Nephron (organoid): ENCODE results near the gene MUC12.

Experiments
- H3K27ac Mint-ChIP-seq, 3 experiments: 2 replicates each; pipeline ENCODE4 v1.8.0; 2020; ENCODE audit warnings: mixed read lengths in 3 of 3, mild to moderate bottlenecking in 2 of 3, moderate library complexity in 1 of 3
- H3K27me3 Mint-ChIP-seq: 2 replicates; pipeline ENCODE4 v1.8.0; 2021; ENCODE audit warnings: low read depth, mild to moderate bottlenecking, moderate library complexity, mixed read lengths
- H3K36me3 Mint-ChIP-seq: 2 replicates; pipeline ENCODE4 v1.8.0; 2020; ENCODE audit warnings: low read depth, mixed read lengths
- H3K4me1 Mint-ChIP-seq: 2 replicates; pipeline ENCODE4 v1.8.0; 2020; ENCODE audit warnings: mixed read lengths
- H3K4me3 Mint-ChIP-seq, 3 experiments: 2 replicates each; pipeline ENCODE4 v1.8.0; 2020; ENCODE audit warnings: mild to moderate bottlenecking in 3 of 3, mixed read lengths in 3 of 3, moderate library complexity in 2 of 3
- H3K9me3 Mint-ChIP-seq: 2 replicates; pipeline ENCODE4 v1.8.0; 2020; ENCODE audit warnings: mixed read lengths
- CTCF ChIP-seq, 3 experiments: fragments of 200-600 bp; sonication (generic); IDR thresholded peaks; one replicate each; pipeline ENCODE4 v1.5.0; 2021; ENCODE audit warnings: antibody characterized with exemption in 3 of 3; ENCODE audit not compliant: unreplicated experiment in 3 of 3

MUC12 gene

GRCh38 chr7:100949227-100949932 lies 20.0 kb upstream of the MUC12 start, which contains the start of gene MUC3A:
Gene MUC3A (plus strand): TSS chr7:100949534. CDS start chr7:100949625, 91 bp downstream.
- Mint-ChIP-seq H3K27me3 (peaks cover 9% of the 10 kb centered on the region), H3K36me3 (no peaks in the 10 kb centered on the region), H3K27ac (no peak within 1 kb of the TSS), H3K4me1 (no peaks in the 10 kb centered on the region), H3K9me3 (no peaks in the 10 kb centered on the region), H3K4me3 (no peak within 1 kb of the TSS)
- TF ChIP-seq CTCF (IDR thresholded peaks at IDR 0.05; ENCODE audit: unreplicated experiment in 3 of 3), result no peak

- no peak overlapping the region for H3K4me3 Mint-ChIP-seq
- TF ChIP-seq CTCF (IDR thresholded peaks at IDR 0.05; ENCODE audit: unreplicated experiment in 3 of 3), result no peak
- no peaks in the 10 kb centered on the region for H3K4me1 Mint-ChIP-seq
- H3K36me3 Mint-ChIP-seq, result no peaks in the 10 kb centered on the region
- peaks cover 9% of the 10 kb centered on the region for H3K27me3 Mint-ChIP-seq
- H3K9me3 Mint-ChIP-seq, result no peaks in the 10 kb centered on the region
- H3K27ac Mint-ChIP-seq, result no peak overlapping the region
Observed at GRCh38 chr7:100949933-100950443, 19.4 kb upstream of the MUC12 start.

DNA sequence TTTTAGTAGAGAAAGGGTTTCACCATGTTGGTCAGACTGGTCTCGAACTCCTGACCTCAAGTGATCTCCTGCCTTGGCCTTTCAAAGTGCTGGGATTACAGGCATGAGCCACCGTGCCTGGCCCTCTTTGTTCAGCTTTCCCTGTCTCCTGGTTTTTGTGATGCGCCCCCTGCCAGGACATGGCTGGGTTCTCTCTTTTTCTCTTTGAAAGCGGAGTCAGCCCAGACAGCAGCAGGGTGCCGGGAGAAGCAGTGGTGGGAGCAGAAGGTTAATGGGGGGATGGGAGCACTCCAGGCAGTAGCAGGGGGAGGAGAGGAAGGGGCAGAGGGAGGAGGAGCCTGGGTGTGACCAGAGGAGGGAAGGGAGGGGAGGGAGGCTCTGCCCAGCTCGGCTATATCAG lies 18.2 kb upstream of the MUC12 start:
- H3K27me3 Mint-ChIP-seq, result peaks cover 9% of the 10 kb centered on the region
- H3K4me3 Mint-ChIP-seq, result no peak overlapping the region
- no peaks in the 10 kb centered on the region for H3K36me3 Mint-ChIP-seq
- H3K4me1 Mint-ChIP-seq, result no peaks in the 10 kb centered on the region
- H3K9me3 Mint-ChIP-seq, result no peaks in the 10 kb centered on the region
- no peak for TF ChIP-seq CTCF (IDR thresholded peaks at IDR 0.05; ENCODE audit: unreplicated experiment in 3 of 3)
- H3K27ac Mint-ChIP-seq, result no peak overlapping the region

DNA sequence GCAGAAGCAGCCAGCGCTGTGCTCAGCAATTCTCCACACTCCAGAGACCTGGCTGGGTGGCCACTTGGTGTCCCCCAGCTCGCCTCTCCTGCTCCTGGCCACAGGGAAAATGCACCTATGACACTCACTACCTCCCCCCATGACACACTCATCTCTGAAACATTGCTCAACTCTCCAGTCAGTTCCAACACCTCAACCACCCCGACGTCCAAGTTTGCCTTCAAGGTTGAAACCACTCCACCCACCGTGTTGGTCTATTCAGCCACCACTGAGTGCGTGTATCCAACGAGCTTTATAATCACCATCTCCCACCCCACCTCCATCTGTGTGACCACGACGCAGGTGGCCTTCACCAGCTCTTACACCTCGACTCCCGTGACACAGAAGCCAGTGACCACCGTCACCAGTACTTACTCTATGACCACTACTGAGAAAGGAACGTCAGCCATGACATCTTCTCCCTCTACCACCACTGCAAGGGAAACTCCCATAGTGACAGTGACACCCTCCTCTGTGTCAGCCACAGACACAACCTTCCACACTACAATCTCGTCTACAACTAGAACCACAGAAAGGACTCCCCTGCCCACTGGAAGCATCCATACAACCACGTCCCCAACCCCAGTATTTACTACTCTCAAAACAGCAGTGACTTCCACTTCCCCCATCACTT lies 17.3 kb upstream of the MUC12 start:
- H3K4me3 Mint-ChIP-seq, result no peak overlapping the region
- TF ChIP-seq CTCF (IDR thresholded peaks at IDR 0.05; ENCODE audit: unreplicated experiment in 3 of 3), result no peak
- no peak overlapping the region for H3K27ac Mint-ChIP-seq
- no peaks in the 10 kb centered on the region for H3K9me3 Mint-ChIP-seq
- H3K4me1 Mint-ChIP-seq, result no peaks in the 10 kb centered on the region
- no peaks in the 10 kb centered on the region for H3K36me3 Mint-ChIP-seq
- H3K27me3 Mint-ChIP-seq, result peaks cover 9% of the 10 kb centered on the region

DNA sequence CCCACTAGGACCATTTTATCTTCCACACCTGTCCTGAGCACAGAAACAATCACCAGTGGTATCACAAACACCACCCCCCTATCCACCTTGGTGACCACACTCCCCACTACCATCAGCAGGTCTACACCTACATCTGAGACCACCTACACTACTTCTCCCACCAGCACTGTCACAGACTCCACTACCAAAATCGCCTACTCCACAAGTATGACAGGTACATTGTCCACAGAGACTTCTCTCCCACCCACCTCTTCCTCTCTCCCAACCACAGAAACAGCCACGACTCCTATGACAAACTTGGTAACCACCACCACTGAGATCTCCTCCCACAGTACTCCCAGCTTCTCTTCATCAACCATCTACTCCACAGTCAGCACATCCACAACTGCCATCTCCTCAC lies 16.7 kb upstream of the MUC12 start:
- no peak for TF ChIP-seq CTCF (IDR thresholded peaks at IDR 0.05; ENCODE audit: unreplicated experiment in 3 of 3)
- H3K27me3 Mint-ChIP-seq, result peaks cover 9% of the 10 kb centered on the region
- no peaks in the 10 kb centered on the region for H3K4me1 Mint-ChIP-seq
- H3K9me3 Mint-ChIP-seq, result no peaks in the 10 kb centered on the region
- H3K4me3 Mint-ChIP-seq, result no peak overlapping the region
- H3K27ac Mint-ChIP-seq, result no peak overlapping the region
- H3K36me3 Mint-ChIP-seq, result no peaks in the 10 kb centered on the region
